GM12878 (cell line): Measurements from ENCODE around the gene PEF1. TPM values are rescaled to one million over a fixed set of nuclear protein-coding genes. Genes with fewer than 3 reads are reported as not detected.

Experiments used
- ATAC-seq: fragments of 200-7000 bp; cut with Tn5 transposase; 3 replicates; pipeline ENCODE4 v1.9.1; 2020; ENCODE audit warnings: mild to moderate bottlenecking, moderate library complexity
- BruUV-seq: library from RNA; stranded (reverse); fragments of 400-500 nt; replicated peaks from 2 replicates; lab custom pipeline; 2021; lab: Mats Ljungman, UMichigan
- CTCF ChIA-PET: fragments of 300-600 bp; sonication (Branson Sonifier 250); formaldehyde crosslinking; extraction: SDS; loops from one replicate; lab custom pipeline; 2021; ENCODE audit warnings: inconsistent platforms; lab: Yijun Ruan, JAX
- POLR2A ChIA-PET: fragments of 350-600 bp; formaldehyde crosslinking; extraction: SDS; loops from one replicate; lab custom pipeline; 2021; ENCODE audit warnings: inconsistent platforms; lab: Charles Lee
- RAD21 ChIA-PET: fragments of 300-600 bp; sonication (Branson Sonifier 250); formaldehyde crosslinking; loops from one replicate; lab custom pipeline; 2023; ENCODE audit warnings: antibody characterized with exemption; ENCODE audit not compliant: unreplicated experiment; lab: Charles Lee
- SMC1A ChIA-PET: fragments of 300-600 bp; sonication (Branson Sonifier 250); formaldehyde crosslinking; loops from one replicate; lab custom pipeline; 2023; ENCODE audit not compliant: unreplicated experiment, uncharacterized antibody; lab: Charles Lee
- DNase-seq: peaks from one replicate; pipeline ENCODE4 v3.0.0-alpha.2; 2011; ENCODE audit warnings: low read depth, low spot score
- FAIRE-seq: peaks from 3 replicates; lab custom pipeline; 2011; peaks lifted over from hg19 to GRCh38; lab: Jason Lieb, UNC
- H2AFZ ChIP-seq: 2 replicates; pipeline ENCODE4 v1.6.0; 2011; ENCODE audit warnings: low read depth, low read length, control low read depth; ENCODE audit not compliant: control insufficient read depth
- H3K27ac ChIP-seq: 2 replicates; pipeline ENCODE4 v1.5.1; 2011; ENCODE audit warnings: control low read depth; ENCODE audit not compliant: control insufficient read depth, insufficient read depth
- H3K27me3 ChIP-seq, 2 experiments: replicated peaks in 1 of 2; 2 replicates each; pipeline versions ENCODE4 v1.6.0 to v1.6.1; 2011; ENCODE audit warnings: low read length in 1 of 2; ENCODE audit not compliant: control insufficient read depth in 2 of 2, insufficient read depth in 2 of 2
- H3K36me3 ChIP-seq, 2 experiments: 2 replicates each; pipeline ENCODE4 v1.5.1; 2011; ENCODE audit warnings: low read length in 1 of 2; ENCODE audit not compliant: control insufficient read depth in 2 of 2, insufficient read depth in 2 of 2
- H3K4me1 ChIP-seq: 2 replicates; pipeline ENCODE4 v1.6.1; 2011; ENCODE audit warnings: mild to moderate bottlenecking, low read length, moderate library complexity, mixed read lengths; ENCODE audit not compliant: control insufficient read depth, insufficient read depth
- H3K4me2 ChIP-seq: 2 replicates; pipeline ENCODE4 v1.6.0; 2011; ENCODE audit warnings: control low read depth; ENCODE audit not compliant: control insufficient read depth, insufficient read depth
- H3K4me3 ChIP-seq: fragments of 200-600 bp; sonication (generic); 2 replicates; pipeline ENCODE4 v1.5.1; 2016
- H3K79me2 ChIP-seq: 2 replicates; pipeline ENCODE4 v1.6.0; 2011; ENCODE audit warnings: low read length; ENCODE audit not compliant: control insufficient read depth, insufficient read depth
- H3K9ac ChIP-seq: 2 replicates; pipeline ENCODE4 v1.8.0; 2011; ENCODE audit warnings: low read length, control low read depth, mixed read lengths; ENCODE audit not compliant: control insufficient read depth, insufficient read depth
- H3K9me3 ChIP-seq: replicated peaks from 3 replicates; pipeline ENCODE4 v1.5.1; 2011; ENCODE audit warnings: mild to moderate bottlenecking, low read length; ENCODE audit not compliant: control insufficient read depth, insufficient read depth
- H4K20me1 ChIP-seq: 2 replicates; pipeline ENCODE4 v1.6.0; 2011; ENCODE audit not compliant: control insufficient read depth, insufficient read depth
- ATF7 ChIP-seq: fragments of 450-650 bp; IDR thresholded peaks from 2 replicates; pipeline ENCODE4 v1.6.1; 2016; ENCODE audit warnings: low read depth, mild to moderate bottlenecking
- EZH2 ChIP-seq: IDR thresholded peaks from 2 replicates; pipeline ENCODE4 v1.6.1; 2012; ENCODE audit warnings: low read depth, mild to moderate bottlenecking, control low read depth, inconsistent platforms, low read length, borderline replicate concordance; ENCODE audit not compliant: control insufficient read depth
- HDGF ChIP-seq: fragments of 450-650 bp; IDR thresholded peaks from 2 replicates; pipeline ENCODE4 v1.6.1; 2016; ENCODE audit warnings: antibody characterized with exemption
- NBN ChIP-seq: fragments of 450-650 bp; IDR thresholded peaks from 2 replicates; pipeline ENCODE4 v1.6.1; 2016
- RAD21 ChIP-seq: IDR thresholded peaks from 2 replicates; pipeline ENCODE4 v1.6.1; 2011; ENCODE audit warnings: mild to moderate bottlenecking, low read depth, low read length, moderate library complexity; ENCODE audit not compliant: insufficient read depth
- SIN3A ChIP-seq: IDR thresholded peaks from 2 replicates; pipeline ENCODE4 v1.6.1; 2012; ENCODE audit warnings: low read depth, low read length, improper control_type of control experiment
- SRF ChIP-seq, 2 experiments: IDR thresholded peaks; 2 replicates each; pipeline ENCODE4 v1.6.1; 2011; ENCODE audit warnings: low read depth in 2 of 2, low read length in 2 of 2, mild to moderate bottlenecking in 1 of 2, moderate library complexity in 1 of 2
- SUPT20H ChIP-seq: IDR thresholded peaks from 2 replicates; pipeline ENCODE4 v1.6.1; 2011; ENCODE audit warnings: low read depth, mild to moderate bottlenecking, low read length, moderate library complexity, borderline replicate concordance; ENCODE audit not compliant: control insufficient read depth
- TARDBP ChIP-seq: IDR thresholded peaks from 2 replicates; pipeline ENCODE4 v1.6.1; 2016; ENCODE audit warnings: borderline replicate concordance
- YBX1 ChIP-seq: fragments of 450-650 bp; IDR thresholded peaks from 2 replicates; pipeline ENCODE4 v1.6.1; 2016; ENCODE audit warnings: antibody characterized with exemption
- ZNF217 ChIP-seq: fragments of 450-650 bp; IDR thresholded peaks from 2 replicates; pipeline ENCODE4 v1.6.1; 2017; ENCODE audit warnings: antibody characterized with exemption, mild to moderate bottlenecking
- WGBS: methylation state at CpG from one replicate; pipeline ENCODE4 v1.1.6; 2016; ENCODE audit warnings: low lambda C conversion rate; ENCODE audit not compliant: insufficient replicate concordance, insufficient coverage; ENCODE audit errors: missing lambda C conversion rate; 5-methylcytosine and 5-hydroxymethylcytosine counted together
- in situ Hi-C: fragments of 300-500 bp; cut with MboI; formaldehyde crosslinking; loops from 9 replicates; pipeline ENCODE4 v1.14.3; 2018; ENCODE audit warnings: mixed read lengths
- intact Hi-C: fragments of 100-400 bp; cut with micrococcal nuclease; formaldehyde crosslinking; loops from one replicate; pipeline ENCODE4 v1.14.2; 2022; ENCODE audit not compliant: unreplicated experiment
- polyA plus RNA-seq, 11 experiments: library from polyadenylated mRNA; depleted of rRNA in 4 of 11; unstranded in 6 of 11; stranded (reverse) in 5 of 11; fragments of >200 nt; fragmentation: Nextera tagmentation in 4 of 11; fragmentation: Illumina TruSeq in 1 of 11; extraction: Ambion mirVana in 4 of 11; extraction: Trizol in 1 of 11; gene quantifications; 1 replicate in 1 of 11; 2 replicates in 10 of 11; pipeline versions ENCODE4 v1.2.1 to v1.2.3, GENCODE V29; 2011 to 2016; ENCODE audit warnings: inconsistent platforms in 2 of 11, missing spikeins in 2 of 11, low read depth in 1 of 11
- total RNA-seq, 4 experiments: library from RNA; depleted of rRNA in 3 of 4; stranded (reverse); fragments of >200 nt in 3 of 4; fragmentation: Illumina TruSeq in 1 of 4; extraction: Trizol in 1 of 4; gene quantifications; 2 replicates each; pipeline versions ENCODE4 v1.2.1 to v1.2.3, GENCODE V29; 2013 to 2021
- TF ChIP-seq, protein P1 (sequence below): IDR thresholded peaks from 2 replicates; pipeline ENCODE4 v1.6.1; 2011; ENCODE audit warnings: borderline replicate concordance, low read depth, mild to moderate bottlenecking, moderate library complexity, mixed read lengths, low read length; ENCODE audit not compliant: insufficient read depth; ENCODE audit errors: extremely low read length
- TF ChIP-seq, protein P2 (sequence below): IDR thresholded peaks from 2 replicates; pipeline ENCODE4 v1.6.1; 2012; ENCODE audit warnings: low read depth, low read length, improper control_type of control experiment
- TF ChIP-seq, protein P3 (sequence below): IDR thresholded peaks from 2 replicates; pipeline ENCODE4 v1.6.1; 2012; ENCODE audit warnings: low read length, inconsistent platforms

Gene PEF1
- total and polyA plus RNA-seq, 10 of the 15 experiments (the other 5 are each of a cell fraction or from before 2014, with no cell fraction given) = 27.1 to 107 (median 79.0) TPM

DNA sequence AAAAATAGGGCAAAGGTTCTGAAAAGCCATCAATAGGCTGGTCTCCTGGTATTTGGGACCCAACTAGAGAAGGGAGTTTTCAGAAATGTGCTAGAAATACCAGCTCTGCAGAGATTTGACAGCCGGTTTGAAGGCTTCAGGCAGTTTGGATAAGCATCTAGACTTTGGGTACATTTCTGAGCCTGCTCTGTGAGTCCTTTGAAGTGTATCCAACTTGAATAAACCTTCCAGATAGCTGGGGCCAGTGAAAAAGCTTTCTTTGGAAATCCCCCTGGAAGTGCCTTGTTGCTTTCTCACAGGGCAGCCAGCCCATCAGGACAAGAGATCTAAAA lies 6.4 kb upstream of the PEF1 start (continued):
- TF ChIP-seq HDGF = no peak
- no peak for TF ChIP-seq ATF7
- TF ChIP-seq, protein P1, sequence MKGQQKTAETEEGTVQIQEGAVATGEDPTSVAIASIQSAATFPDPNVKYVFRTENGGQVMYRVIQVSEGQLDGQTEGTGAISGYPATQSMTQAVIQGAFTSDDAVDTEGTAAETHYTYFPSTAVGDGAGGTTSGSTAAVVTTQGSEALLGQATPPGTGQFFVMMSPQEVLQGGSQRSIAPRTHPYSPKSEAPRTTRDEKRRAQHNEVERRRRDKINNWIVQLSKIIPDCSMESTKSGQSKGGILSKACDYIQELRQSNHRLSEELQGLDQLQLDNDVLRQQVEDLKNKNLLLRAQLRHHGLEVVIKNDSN = no peak
- TF ChIP-seq TARDBP = no peak
- no peak for TF ChIP-seq SIN3A

DNA sequence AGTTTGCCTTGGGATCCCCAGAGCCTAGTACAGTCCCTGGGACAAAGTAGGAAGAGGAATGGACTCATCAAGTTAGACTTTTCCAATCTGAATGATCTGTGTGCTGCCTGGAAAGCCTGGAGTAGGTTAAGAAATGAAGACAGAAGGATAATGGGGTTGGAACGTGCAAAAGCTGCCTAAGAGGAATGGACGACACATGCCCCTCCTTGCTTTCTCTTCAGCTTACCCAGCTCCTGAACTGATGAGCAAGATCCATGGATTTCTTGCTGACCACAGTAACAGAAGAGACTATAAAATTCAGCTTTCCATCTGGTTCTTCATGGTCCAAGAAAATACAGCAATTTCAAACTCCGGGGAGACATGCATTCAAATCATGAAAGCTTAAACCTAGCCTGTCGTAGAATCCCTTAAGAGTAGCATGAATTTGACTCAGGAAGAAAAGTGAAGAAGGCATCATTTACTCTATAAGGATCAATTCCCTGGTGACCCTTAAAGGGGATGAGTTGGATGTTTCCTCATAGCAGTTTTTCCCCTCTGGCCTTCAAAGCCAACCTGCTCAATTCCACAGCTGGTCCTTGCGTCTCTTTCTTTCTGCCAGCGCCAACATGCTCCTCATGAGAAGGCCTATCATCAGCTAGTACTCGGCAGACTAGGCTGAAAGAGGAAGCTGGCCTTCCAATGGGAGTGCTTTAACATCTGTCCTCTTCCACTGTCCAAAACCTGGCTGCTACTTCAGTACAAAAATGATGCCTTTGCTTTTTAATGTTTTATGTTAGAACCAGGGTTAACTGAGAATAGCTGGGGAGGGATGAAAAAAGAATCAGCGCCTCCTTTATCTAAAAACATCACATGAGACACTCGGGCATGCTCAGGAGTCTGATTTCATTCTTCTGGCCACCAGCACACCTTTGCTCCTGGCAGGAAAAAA lies 5.7 kb upstream of the PEF1 start:
- Histone ChIP-seq H3K4me2 (no peak overlapping the region), H3K9ac (no peak overlapping the region), H3K4me1 (no peaks in the 10 kb centered on the region), H3K79me2 (no peaks in the 10 kb centered on the region), H3K36me3 (no peaks in the 10 kb centered on the region), H2AFZ (no peak overlapping the region), H3K27ac (no peak overlapping the region), H3K27me3 (no peaks in the 10 kb centered on the region; a peak in 1 of 4 replicates), H3K4me3 (no peak overlapping the region), H4K20me1 (no peaks in the 10 kb centered on the region), H3K9me3 (no peaks in the 10 kb centered on the region)
- in situ Hi-C loops = no loop called here
- BruUV-seq = no TSS peak
- RAD21 ChIA-PET = interaction anchor here (0.6 to 1.3 kb wide), 3 partner anchors 10 to 51 kb away, joined by 3 to 7 read pairs (median 3); no protein-coding TSS in a partner anchor
- intact Hi-C loops = no loop called here
- SMC1A ChIA-PET = interaction anchor here (0.8 to 2.0 kb wide), 5 partner anchors 12 to 228 kb away, joined by 3 to 19 read pairs (median 3); no protein-coding TSS in a partner anchor
- WGBS = 56% methylated on average over 9 of the region's 9 CpGs
- ATAC-seq (no peak), FAIRE-seq (no peak), DNase-seq (no peak)
- TF ChIP-seq, protein P2, sequence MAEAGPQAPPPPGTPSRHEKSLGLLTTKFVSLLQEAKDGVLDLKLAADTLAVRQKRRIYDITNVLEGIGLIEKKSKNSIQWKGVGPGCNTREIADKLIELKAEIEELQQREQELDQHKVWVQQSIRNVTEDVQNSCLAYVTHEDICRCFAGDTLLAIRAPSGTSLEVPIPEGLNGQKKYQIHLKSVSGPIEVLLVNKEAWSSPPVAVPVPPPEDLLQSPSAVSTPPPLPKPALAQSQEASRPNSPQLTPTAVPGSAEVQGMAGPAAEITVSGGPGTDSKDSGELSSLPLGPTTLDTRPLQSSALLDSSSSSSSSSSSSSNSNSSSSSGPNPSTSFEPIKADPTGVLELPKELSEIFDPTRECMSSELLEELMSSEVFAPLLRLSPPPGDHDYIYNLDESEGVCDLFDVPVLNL = no peak
- no peak for TF ChIP-seq RAD21
- TF ChIP-seq, protein P3, sequence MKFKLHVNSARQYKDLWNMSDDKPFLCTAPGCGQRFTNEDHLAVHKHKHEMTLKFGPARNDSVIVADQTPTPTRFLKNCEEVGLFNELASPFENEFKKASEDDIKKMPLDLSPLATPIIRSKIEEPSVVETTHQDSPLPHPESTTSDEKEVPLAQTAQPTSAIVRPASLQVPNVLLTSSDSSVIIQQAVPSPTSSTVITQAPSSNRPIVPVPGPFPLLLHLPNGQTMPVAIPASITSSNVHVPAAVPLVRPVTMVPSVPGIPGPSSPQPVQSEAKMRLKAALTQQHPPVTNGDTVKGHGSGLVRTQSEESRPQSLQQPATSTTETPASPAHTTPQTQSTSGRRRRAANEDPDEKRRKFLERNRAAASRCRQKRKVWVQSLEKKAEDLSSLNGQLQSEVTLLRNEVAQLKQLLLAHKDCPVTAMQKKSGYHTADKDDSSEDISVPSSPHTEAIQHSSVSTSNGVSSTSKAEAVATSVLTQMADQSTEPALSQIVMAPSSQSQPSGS = no peak
- no peak for TF ChIP-seq SRF (IDR thresholded peaks at IDR 0.05; ENCODE audit: low read depth in 2 of 2, low read length in 2 of 2)
- TF ChIP-seq YBX1 = no peak
- TF ChIP-seq SUPT20H = no peak
- TF ChIP-seq EZH2 = no peak
- TF ChIP-seq NBN = no peak
- TF ChIP-seq ZNF217 = no peak
- POLR2A ChIA-PET = interaction anchor here (0.5 to 1.1 kb wide), 3 partner anchors 10 to 11 kb away, joined by 3 to 4 read pairs (median 4); no protein-coding TSS in a partner anchor
- CTCF ChIA-PET = interaction anchor here (0.5 to 2.6 kb wide), 12 partner anchors 9 to 120 kb away, joined by 3 to 10 read pairs (median 4); no protein-coding TSS in a partner anchor
